ENCODE results near the gene SLC5A2.
"Not testable (repeated sequence)": the region's sequence is repeated elsewhere in the genome, so short reads cannot be mapped to it uniquely, and the experiment has no call there.

Gene SLC5A2

GRCh38 chr16:31483081-31483480 is at the start of gene SLC5A2:
SLC5A2 (plus strand) TSS chr16:31483123; CDS start chr16:31483137, 14 bp downstream.
- TF ChIP-seq, protein P1, sequence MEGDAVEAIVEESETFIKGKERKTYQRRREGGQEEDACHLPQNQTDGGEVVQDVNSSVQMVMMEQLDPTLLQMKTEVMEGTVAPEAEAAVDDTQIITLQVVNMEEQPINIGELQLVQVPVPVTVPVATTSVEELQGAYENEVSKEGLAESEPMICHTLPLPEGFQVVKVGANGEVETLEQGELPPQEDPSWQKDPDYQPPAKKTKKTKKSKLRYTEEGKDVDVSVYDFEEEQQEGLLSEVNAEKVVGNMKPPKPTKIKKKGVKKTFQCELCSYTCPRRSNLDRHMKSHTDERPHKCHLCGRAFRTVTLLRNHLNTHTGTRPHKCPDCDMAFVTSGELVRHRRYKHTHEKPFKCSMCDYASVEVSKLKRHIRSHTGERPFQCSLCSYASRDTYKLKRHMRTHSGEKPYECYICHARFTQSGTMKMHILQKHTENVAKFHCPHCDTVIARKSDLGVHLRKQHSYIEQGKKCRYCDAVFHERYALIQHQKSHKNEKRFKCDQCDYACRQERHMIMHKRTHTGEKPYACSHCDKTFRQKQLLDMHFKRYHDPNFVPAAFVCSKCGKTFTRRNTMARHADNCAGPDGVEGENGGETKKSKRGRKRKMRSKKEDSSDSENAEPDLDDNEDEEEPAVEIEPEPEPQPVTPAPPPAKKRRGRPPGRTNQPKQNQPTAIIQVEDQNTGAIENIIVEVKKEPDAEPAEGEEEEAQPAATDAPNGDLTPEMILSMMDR (IDR thresholded peaks at IDR 0.05; ENCODE audit: low read depth, low read length): no peak
- DNase-seq (ENCODE audit: low read depth in 2 of 2): no peak
- no peak within 1 kb of the TSS for H3K4me3 ChIP-seq (replicated peaks in 1 of 2; ENCODE audit: low read depth in 2 of 2, low read length in 2 of 2)

DNA sequence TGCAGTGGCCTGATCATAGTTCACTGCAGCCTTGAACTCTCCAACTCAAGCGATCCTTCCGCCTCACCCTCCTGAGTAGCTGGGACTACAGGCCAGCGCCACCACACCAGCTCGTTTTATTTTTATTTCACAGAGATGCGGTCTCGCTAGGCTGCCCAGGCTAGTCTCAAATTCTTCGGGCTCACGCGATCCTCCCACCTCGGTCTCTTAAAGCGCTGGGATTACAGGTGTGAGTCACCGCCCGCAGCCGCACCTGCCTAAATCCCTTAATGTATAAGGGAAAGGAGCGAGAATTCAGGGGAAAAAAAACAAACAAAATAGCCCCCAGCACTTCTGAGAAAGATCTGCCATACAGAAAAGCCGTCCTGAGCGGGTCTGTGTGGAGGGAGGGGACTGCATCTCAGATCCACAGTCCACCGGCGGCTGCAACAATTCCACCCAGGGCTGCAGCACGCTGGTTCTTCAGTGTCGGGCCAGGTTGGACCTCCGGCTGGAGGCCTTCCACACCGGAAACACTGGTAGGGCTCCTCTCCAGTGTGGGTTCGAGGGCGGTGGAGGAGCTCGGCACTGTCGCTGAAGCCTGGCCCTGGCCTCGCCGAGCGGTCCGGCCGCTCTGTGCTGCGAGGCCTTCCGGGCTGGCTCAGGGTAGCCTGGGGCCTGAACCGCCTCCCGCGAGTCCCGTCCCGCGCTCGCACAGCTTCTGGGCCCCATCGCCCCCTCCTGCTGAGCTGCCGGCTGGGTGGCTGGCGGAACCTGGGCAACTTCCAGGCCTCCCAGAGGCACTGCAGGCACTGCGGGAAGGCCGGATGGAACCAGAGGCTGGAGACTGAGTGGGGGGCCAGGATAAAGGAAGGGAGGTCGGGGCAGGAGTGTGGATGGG is 47.3 kb upstream of the SLC5A2 start:
- DNase-seq (ENCODE audit: low read depth in 2 of 2): no peak
- H3K4me3 ChIP-seq (replicated peaks in 1 of 2; ENCODE audit: low read depth in 2 of 2, low read length in 2 of 2): no peak overlapping the region
- TF ChIP-seq, protein P1 (IDR thresholded peaks at IDR 0.05; ENCODE audit: low read depth, low read length): no peak

DNA sequence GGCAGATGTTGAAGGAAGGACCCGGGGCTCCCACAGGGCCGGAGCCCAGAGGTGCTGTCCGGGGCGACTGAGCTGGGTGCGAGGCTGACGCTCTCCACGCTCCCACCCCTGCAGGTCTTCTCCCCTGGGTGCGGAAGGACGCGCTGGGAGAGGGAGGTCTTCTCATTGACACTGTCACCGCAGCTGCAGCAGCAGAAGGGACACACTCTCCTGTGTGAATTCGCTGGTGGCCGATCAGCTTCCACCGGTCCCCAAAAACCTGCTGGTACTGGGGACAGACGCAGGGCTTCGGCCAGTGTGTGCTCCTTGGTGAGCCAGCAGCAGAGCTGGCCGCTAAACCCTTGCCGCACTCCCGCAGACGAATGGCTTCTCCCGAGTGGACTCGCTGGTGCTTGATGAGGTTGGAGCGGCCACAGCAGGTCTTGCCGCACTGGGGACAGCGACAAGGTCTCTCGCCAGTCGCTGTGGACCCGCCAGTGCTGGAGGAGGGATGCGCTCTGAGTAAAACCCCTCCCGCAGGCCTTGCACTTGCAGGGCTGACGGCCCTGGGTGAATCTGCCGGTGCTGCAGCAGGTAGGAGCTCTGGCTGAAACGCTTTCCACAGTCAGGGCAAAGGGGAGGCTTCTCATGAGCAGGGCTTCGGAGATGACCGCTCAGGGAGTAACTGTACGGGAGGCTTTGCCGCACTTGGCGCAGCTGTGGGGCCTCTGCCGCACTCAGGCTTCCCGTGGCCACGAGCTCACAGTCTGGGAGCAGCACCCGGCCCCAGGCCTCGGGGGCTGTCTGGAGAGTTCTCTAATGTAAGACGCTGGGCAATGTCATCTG is 46.5 kb upstream of the SLC5A2 start:
- TF ChIP-seq, protein P1 (IDR thresholded peaks at IDR 0.05; ENCODE audit: low read depth, low read length): no peak

DNA sequence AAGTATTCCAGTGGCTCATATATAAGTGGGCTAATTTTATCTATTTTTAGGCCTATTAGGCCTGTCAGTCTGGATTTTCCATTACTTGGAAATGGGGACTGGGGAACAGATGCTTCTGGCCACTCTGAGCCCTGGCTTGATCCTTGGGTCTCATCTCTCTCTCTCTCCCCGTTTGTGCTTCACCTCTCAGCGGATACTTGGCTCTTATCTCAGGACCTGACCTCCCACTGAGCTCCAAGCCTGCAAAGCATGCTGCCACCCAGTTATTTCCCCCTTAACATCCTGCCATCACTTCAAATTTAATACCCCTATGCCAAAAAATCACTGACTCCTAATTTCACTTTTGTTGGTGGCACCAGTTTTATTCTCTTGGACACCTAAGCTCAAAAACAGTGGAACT is 44.5 kb upstream of the SLC5A2 start:
- H3K4me3 ChIP-seq (replicated peaks in 1 of 2; ENCODE audit: low read depth in 2 of 2, low read length in 2 of 2): no peak overlapping the region
- no peak for DNase-seq (ENCODE audit: low read depth in 2 of 2)

More for the DNA sequence above, 46.5 kb upstream of the SLC5A2 start:
- no peak overlapping the region for H3K4me3 ChIP-seq (replicated peaks in 1 of 2; ENCODE audit: low read depth in 2 of 2, low read length in 2 of 2)
- DNase-seq (ENCODE audit: low read depth in 2 of 2): no peak

GRCh38 chr16:31439023-31439422 is 43.9 kb upstream of the SLC5A2 start:
- H3K4me3 ChIP-seq (replicated peaks in 1 of 2; ENCODE audit: low read depth in 2 of 2, low read length in 2 of 2); DNase-seq (ENCODE audit: low read depth in 2 of 2): not testable (repeated sequence)

More for the DNA sequence above, 44.5 kb upstream of the SLC5A2 start:
- TF ChIP-seq, protein P1 (IDR thresholded peaks at IDR 0.05; ENCODE audit: low read depth, low read length): no peak

GRCh38 chr16:31439519-31439918 is 43.4 kb upstream of the SLC5A2 start:
- TF ChIP-seq, protein P1 (IDR thresholded peaks at IDR 0.05; ENCODE audit: low read depth, low read length): no peak
- no peak for DNase-seq (ENCODE audit: low read depth in 2 of 2)
- H3K4me3 ChIP-seq (replicated peaks in 1 of 2; ENCODE audit: low read depth in 2 of 2, low read length in 2 of 2): no peak overlapping the region
